Stimulated activated CD4-positive, alpha-beta T cell treated with anti-CD3 and anti-CD28 coated beads, Interleukin-4, amount 100 ng/mL, for 1 hour (primary cell): ENCODE data around the gene FAM228B.

Source experiments
- DNase-seq: peaks from one replicate; pipeline ENCODE4 v3.0.0-alpha.2; 2020

The FAM228B gene

DNA sequence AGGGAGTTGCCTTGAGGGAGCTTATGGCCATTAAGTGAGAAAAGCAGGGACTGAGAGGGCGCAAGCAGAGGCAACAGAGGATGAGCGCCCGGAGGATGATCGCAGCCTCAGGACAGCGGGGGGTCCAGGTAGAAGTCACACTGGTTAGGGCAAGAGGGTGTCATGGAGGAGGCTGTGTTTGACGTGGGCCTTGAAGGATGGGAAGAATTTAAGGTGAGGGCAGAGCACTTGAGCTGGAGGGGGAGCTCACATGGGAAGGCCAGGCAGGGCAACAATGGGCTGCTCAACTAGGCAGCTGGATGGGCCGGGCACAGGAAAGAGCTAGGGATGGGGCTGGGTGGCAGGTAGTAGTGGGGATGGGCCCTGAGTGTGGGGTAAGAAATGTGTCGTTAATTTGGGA is 83.4 kb downstream of the FAM228B start:
- DNase-seq: no peak

DNA sequence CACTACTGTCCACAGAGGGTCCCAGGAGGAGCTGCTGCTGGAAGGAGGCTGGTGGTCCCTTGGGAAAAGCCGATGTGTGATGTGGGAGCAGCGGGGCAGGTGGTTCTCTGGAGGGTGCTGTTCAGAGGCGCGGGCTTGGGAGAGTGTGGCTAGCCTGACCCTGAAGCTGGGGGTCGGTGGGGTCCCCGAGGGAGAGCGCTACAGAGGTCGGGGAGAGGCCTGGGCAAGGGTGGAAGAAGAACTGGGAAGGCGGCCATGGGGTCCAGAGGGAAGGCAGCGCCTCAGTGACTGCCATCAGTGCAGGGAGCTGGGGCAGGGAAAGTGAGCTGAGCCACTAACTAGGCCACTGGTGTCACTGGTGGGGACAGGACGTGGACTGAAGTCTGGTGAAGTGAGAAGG is 84.1 kb downstream of the FAM228B start:
- DNase-seq: no peak

GRCh38 chr2:24208490-24208889 is 85.2 kb downstream of the FAM228B start:
- no peak for DNase-seq

- no peak for DNase-seq
Observed at GRCh38 chr2:24209389-24210105, 86.3 kb downstream of the FAM228B start.

DNA sequence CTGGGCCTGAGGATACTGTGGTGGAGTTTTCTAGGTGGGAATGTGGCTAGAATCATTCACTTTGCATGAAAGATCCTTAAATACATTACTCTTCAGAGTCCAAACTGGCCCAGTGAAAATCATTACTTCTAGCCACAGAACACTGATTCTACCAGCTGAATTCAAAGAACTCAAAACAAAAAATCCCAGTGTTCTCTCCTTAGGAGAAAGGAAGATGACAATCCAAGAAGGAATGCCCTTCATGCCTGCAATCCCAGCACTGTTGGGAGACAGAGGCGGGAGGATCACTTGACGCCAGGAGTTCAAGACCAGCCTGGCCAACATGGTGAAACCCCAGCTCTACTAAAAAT is 86.8 kb downstream of the FAM228B start:
- DNase-seq: no peak

DNA sequence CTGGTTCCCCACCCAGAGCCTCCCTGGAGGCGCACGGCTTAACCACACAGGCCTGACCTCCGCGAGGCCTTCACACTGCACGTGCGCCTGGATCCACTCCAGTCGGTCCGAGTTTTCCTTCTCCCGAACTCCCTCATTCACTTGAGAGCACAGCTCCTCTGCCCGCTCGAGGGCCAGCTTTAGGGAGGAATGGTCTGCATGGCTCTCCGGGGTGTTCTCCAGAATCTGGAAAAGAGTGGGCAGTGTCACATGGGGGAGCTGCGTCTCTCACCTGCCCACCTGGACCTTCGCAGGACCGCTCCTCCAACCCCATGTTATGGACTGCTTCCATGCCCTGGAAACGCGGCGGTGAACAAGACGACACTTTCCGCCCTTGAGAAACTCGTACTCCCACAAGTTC is 87.5 kb downstream of the FAM228B start:
- DNase-seq: no peak

DNA sequence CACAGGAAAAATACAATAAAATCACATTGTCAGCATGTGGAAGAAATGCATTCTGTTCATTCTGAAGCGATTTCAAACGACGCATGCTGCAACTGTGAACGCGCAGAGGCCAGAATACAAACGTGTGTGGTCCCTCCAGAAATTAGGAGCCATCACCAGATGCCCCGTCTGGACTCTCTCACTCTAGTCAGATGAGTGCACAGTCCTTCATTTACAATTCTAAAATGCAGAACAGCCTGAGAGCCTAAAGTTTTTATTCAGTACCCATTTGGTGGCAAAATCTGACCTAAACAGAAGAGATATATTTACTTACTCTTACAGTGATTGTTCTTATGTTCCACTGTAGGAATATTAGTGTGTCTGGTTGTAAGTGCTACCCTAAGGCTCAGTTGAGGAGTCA is 88.1 kb downstream of the FAM228B start:
- no peak for DNase-seq

DNA sequence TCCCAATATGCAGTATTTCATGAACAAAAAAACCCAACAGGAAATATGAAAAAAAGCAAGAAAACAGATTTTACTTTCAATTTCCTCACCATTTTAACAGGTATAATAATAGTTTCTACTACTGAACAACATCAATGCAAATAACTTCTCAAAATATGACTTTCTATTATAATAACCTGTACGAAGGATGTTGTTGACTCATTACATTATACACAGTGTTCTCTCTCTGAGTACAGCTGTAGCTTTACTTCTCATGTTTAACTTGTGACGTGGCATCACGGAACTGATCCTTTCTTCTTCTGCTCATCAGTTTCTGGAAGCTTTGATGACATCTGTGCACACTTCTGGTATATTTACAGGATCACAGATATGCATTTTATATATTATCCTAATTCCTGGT is 91.6 kb downstream of the FAM228B start:
- DNase-seq: no peak
